Left ventricle myocardium inferior (tissue), 1 donor: Measurements from ENCODE around the gene PCDHA12. TPM values are rescaled to one million over a fixed set of nuclear protein-coding genes. Genes with fewer than 3 reads are reported as not detected.
A peak's percentile ranks its signal among the peaks of the same experiment; 100 is the strongest.

Experiments used
- DNase-seq: peaks from one replicate; pipeline ENCODE4 v3.0.0-alpha.2; 2020
- H3K27ac ChIP-seq: fragments of 200-600 bp; replicated peaks from 2 replicates; pipeline ENCODE4 v1.8.0; 2021
- H3K27me3 ChIP-seq: fragments of 200-600 bp; 2 replicates; pipeline ENCODE4 v1.8.0; 2021; ENCODE audit warnings: low read depth
- H3K36me3 ChIP-seq: fragments of 200-600 bp; 2 replicates; pipeline ENCODE4 v1.8.0; 2021
- H3K4me1 ChIP-seq: fragments of 200-600 bp; 2 replicates; pipeline ENCODE4 v1.8.0; 2021
- H3K4me3 ChIP-seq: fragments of 200-600 bp; 2 replicates; pipeline ENCODE4 v1.8.0; 2021; ENCODE audit warnings: mild to moderate bottlenecking, moderate library complexity
- H3K9me3 ChIP-seq: fragments of 200-600 bp; replicated peaks from 2 replicates; pipeline ENCODE4 v1.8.0; 2021
- CTCF ChIP-seq: fragments of 200-600 bp; IDR thresholded peaks from 2 replicates; pipeline ENCODE4 v1.8.0; 2021; ENCODE audit warnings: antibody characterized with exemption, mild to moderate bottlenecking, borderline replicate concordance
- intact Hi-C: fragments of 100-400 bp; cut with micrococcal nuclease; formaldehyde crosslinking; loops from one replicate; pipeline ENCODE4 v1.11.0; 2022
- total RNA-seq: library from RNA; stranded (reverse); fragmentation: NEBNext Ultra II Directional; extraction: Animal tissue kit (Norgen Biotek cat#: 25700); gene quantifications from one replicate; pipeline ENCODE4 v1.2.1, GENCODE V29; 2021
- donor health status: DM: no; HTN: yes; CAD: no; lungs with severe emphysema.

Gene PCDHA12
- total RNA-seq, 1 donor from 2014 or later, result not detected

GRCh38 chr5:140855772-140856674 lies 19.1 kb upstream of the PCDHA12 start, which contains the start of gene PCDHA10:
PCDHA10 (plus strand) TSS chr5:140855897; CDS start chr5:140856049, 152 bp downstream.
- peak; percentile 24 for TF ChIP-seq CTCF
- H3K4me3 ChIP-seq, result peak within 1 kb of the TSS; percentile 34
- H3K27me3 ChIP-seq, result peaks cover 73% of the 10 kb centered on the region
- no peaks in the 10 kb centered on the region for H3K4me1 ChIP-seq
- no peak within 1 kb of the TSS for H3K27ac ChIP-seq
- no peaks in the 10 kb centered on the region for H3K36me3 ChIP-seq
- intact Hi-C loops, result no loop called here
- H3K9me3 ChIP-seq, result peaks cover 63% of the 10 kb centered on the region
- DNase-seq, result no peak

- H3K4me1 ChIP-seq, result no peaks in the 10 kb centered on the region
- intact Hi-C loops, result no loop called here
- H3K9me3 ChIP-seq, result peaks cover 73% of the 10 kb centered on the region
- H3K27ac ChIP-seq, result no peak overlapping the region
- H3K4me3 ChIP-seq, result no peak overlapping the region
- H3K36me3 ChIP-seq, result no peaks in the 10 kb centered on the region
- no peak for TF ChIP-seq CTCF
- no peak for DNase-seq
- H3K27me3 ChIP-seq, result peaks cover 81% of the 10 kb centered on the region
These were observed 17.7 kb upstream of the PCDHA12 start for GRCh38 chr5:140857177-140857986.

- intact Hi-C loops, result no loop called here
- Histone ChIP-seq H3K27ac (no peak overlapping the region), H3K4me3 (no peak overlapping the region), H3K9me3 (peaks cover 73% of the 10 kb centered on the region), H3K36me3 (no peaks in the 10 kb centered on the region), H3K27me3 (peaks cover 81% of the 10 kb centered on the region), H3K4me1 (no peaks in the 10 kb centered on the region)
- no peak for TF ChIP-seq CTCF
- DNase-seq, result no peak
These were observed 17.2 kb upstream of the PCDHA12 start for GRCh38 chr5:140857987-140858240.

GRCh38 chr5:140862441-140863295 lies 12.4 kb upstream of the PCDHA12 start:
- peaks cover 88% of the 10 kb centered on the region for H3K27me3 ChIP-seq
- intact Hi-C loops, result no loop called here
- no peak overlapping the region for H3K27ac ChIP-seq
- no peaks in the 10 kb centered on the region for H3K36me3 ChIP-seq
- peaks cover 67% of the 10 kb centered on the region for H3K9me3 ChIP-seq
- no peak overlapping the region for H3K4me3 ChIP-seq
- no peak for DNase-seq
- no peak for TF ChIP-seq CTCF
- H3K4me1 ChIP-seq, result no peaks in the 10 kb centered on the region
